Lower leg skin (tissue), 4 donors: Measurements from ENCODE around the gene THBS2. TPM values are rescaled to one million over a fixed set of nuclear protein-coding genes. Genes with fewer than 3 reads are reported as not detected.

Source experiments
- DNase-seq, 2 donors: peaks; one replicate each; pipeline ENCODE4 v3.0.0-alpha.2; 2019; ENCODE audit warnings: low spot score in 2 of 2
- H3K4me3 ChIP-seq: fragments of 200-600 bp; sonication (generic); 2 replicates; pipeline ENCODE4 v1.5.1; 2017; ENCODE audit warnings: mild to moderate bottlenecking, low read depth; ENCODE audit not compliant: poor library complexity, severe bottlenecking
- POLR2A ChIP-seq, 2 donors: fragments of 450-650 bp; IDR thresholded peaks; one replicate each; pipeline ENCODE4 v1.6.1; 2016 to 2017; ENCODE audit warnings: antibody characterized with exemption in 2 of 2, mild to moderate bottlenecking in 1 of 2, moderate library complexity in 1 of 2
- WGBS, 2 donors: methylation state at CpG; one replicate each; pipeline ENCODE4 v1.1.5; 2018; 5-methylcytosine and 5-hydroxymethylcytosine counted together
- intact Hi-C: fragments of 100-400 bp; cut with DNase I; formaldehyde crosslinking; loops from one replicate; pipeline ENCODE4 v1.15.0; 2023; ENCODE audit warnings: low total_unique reads
- total RNA-seq, 4 donors: library from RNA; depleted of rRNA; stranded (reverse); fragments of >200 nt; gene quantifications; one replicate each; pipeline ENCODE4 v1.1.0, GENCODE V29; 2016
- TF ChIP-seq, protein P1 (sequence below), 3 donors: fragments of 450-650 bp; IDR thresholded peaks; one replicate each; pipeline ENCODE4 v1.5.1; 2016; ENCODE audit warnings: antibody characterized with exemption in 3 of 3, mild to moderate bottlenecking in 3 of 3, moderate library complexity in 2 of 3

The THBS2 gene
- total RNA-seq, 4 donors from 2014 or later, result 72.1 to 135 (median 103) TPM

DNA sequence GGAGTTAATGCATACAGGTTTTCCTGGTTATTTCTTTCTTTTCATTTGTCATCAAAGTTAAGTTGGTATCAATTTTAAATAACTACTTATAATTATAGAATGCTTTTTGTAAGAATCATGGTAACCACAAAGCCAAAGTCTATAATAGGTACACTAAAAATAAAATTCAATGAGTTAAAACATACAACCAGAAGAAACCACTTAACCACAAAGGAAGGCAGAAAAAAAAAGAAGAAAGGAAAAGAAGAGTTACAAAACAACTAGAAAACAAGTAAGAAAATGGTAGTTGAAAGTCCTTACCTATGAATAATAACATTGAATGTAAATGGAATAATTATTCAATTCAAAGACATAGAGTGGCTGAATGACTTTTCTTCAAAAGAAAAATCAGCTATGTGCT, 45.6 kb downstream of the THBS2 start:
- TF ChIP-seq, protein P1, sequence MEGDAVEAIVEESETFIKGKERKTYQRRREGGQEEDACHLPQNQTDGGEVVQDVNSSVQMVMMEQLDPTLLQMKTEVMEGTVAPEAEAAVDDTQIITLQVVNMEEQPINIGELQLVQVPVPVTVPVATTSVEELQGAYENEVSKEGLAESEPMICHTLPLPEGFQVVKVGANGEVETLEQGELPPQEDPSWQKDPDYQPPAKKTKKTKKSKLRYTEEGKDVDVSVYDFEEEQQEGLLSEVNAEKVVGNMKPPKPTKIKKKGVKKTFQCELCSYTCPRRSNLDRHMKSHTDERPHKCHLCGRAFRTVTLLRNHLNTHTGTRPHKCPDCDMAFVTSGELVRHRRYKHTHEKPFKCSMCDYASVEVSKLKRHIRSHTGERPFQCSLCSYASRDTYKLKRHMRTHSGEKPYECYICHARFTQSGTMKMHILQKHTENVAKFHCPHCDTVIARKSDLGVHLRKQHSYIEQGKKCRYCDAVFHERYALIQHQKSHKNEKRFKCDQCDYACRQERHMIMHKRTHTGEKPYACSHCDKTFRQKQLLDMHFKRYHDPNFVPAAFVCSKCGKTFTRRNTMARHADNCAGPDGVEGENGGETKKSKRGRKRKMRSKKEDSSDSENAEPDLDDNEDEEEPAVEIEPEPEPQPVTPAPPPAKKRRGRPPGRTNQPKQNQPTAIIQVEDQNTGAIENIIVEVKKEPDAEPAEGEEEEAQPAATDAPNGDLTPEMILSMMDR (IDR thresholded peaks at IDR 0.05), result no peak
- TF ChIP-seq POLR2A (IDR thresholded peaks at IDR 0.05), result no peak
- no peak overlapping the region for H3K4me3 ChIP-seq
- DNase-seq, result no peak
- intact Hi-C loops, result no loop called here

DNA sequence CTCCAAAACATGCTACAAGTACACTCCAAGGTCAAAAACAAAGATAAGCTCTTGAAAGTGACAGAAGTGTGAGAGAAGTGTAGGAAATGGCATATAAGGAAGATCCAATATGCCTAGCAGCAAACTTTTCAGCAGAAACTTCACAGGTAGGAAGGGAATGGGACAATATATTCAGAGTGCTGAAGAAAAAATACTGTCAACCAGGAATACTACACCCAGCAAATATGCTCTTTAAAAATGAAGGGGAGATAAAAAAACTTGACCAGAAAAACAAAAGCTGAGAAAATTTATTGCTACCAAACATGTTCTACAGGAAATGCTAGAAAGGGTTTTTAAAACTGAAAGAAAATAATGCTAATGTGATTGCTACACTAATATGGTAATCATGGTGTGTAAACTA, 46.2 kb downstream of the THBS2 start:
- no peak for DNase-seq
- no peak for TF ChIP-seq POLR2A (IDR thresholded peaks at IDR 0.05)
- TF ChIP-seq, protein P1 (IDR thresholded peaks at IDR 0.05), result no peak
- no peak overlapping the region for H3K4me3 ChIP-seq
- intact Hi-C loops, result no loop called here

DNA sequence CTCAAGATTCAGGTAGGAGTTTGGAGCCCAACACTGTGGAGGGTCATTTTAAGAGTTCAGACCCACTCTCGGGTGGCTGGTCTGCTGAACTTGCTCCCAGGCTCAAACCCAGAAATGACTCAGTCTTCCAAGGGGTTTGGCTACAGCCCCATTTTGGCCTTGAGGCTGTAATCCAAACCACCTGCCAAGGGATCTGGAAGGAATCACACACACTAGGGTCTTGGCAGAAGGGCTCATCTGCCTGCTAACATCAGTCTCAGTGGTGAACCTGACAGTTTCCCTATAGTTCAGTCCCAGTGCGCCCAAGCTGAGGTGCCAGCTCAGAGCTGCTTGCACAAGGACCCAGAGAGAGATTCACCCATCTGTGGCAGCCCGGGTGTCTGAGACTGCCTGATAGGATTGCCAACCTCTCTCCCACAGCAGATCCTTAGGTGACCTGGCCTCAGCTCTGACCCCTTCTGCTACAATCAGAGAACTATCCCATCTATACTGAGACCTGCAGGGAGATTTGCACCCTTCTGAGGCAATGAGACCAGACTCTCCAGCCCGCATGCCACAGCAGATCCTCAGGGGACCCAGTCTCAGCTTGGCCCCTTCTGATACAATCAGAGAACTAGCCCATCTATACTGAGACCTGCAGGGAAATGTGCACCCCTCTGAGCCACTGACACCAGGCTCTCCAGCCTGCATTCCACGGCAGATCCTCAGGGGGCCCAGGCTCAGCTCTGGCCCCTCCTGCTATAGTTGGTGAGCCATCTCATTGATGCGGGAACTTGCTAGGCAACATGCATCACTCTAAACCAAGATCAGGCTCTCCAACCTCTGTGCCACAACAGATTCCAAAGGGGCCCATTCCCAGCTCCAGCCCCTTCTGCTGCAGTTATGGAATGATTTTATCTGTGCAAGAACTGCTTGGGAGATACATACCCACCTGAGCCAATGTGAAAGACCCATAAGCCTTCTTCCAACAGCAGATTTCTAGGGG, 48.2 kb downstream of the THBS2 start:
- 72 to 83% methylated on average over 6 of the region's 6 CpGs for WGBS, 2 donors
- H3K4me3 ChIP-seq, result no peak overlapping the region
- TF ChIP-seq, protein P1 (IDR thresholded peaks at IDR 0.05), result no peak
- TF ChIP-seq POLR2A (IDR thresholded peaks at IDR 0.05), result no peak
- peak in 1 of 2 donors; percentile 36 for DNase-seq
- intact Hi-C loops, result no loop called here

DNA sequence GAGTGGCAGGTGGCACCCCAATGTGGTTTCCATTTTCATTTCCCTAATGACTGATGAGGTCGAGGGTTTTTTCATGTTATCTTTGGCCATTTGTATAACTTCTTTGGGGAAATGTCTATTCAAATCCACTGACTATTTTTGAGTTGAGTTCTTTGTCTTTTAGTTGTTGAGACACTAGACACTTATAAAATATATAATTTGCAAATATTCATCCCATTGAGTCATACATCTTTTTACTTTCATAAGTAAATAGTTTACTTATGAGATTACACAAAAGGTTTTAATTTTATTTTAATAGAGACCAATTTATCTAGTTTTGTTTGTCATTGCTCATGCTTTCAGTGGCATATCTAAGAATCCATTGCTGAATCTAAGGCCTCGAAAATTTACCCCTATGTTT, 49.5 kb downstream of the THBS2 start:
- 66 to 73% methylated on average over 2 of the region's 2 CpGs for WGBS, 2 donors
- no peak overlapping the region for H3K4me3 ChIP-seq
- DNase-seq, result no peak
- TF ChIP-seq, protein P1 (IDR thresholded peaks at IDR 0.05), result no peak
- TF ChIP-seq POLR2A (IDR thresholded peaks at IDR 0.05), result no peak
- intact Hi-C loops, result no loop called here

DNA sequence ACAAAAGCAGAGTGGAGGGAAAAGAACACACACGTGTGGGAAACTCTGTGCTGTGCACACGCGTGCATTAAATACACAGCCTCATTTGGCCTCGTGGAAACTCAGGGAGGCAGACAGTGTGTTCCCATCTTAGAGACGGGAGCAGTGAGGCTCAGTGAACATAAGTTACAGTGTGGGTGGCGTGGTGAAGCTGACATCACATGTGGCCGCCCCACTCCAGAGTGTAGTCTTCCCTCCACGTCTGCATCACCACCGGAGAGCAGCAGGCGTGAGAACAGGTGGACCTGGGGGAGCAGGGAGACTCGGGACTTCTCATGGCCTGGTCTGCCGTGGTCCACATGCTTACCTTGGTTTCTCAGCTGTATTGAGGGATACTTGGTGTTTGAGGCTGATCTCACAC, 51.7 kb downstream of the THBS2 start:
- TF ChIP-seq POLR2A (IDR thresholded peaks at IDR 0.05), result no peak
- TF ChIP-seq, protein P1 (IDR thresholded peaks at IDR 0.05), result no peak
- DNase-seq, result no peak
- no peak overlapping the region for H3K4me3 ChIP-seq
- WGBS, 2 donors, result 94 to 98% methylated on average over 12 of the region's 12 CpGs
- intact Hi-C loops, result no loop called here
